ENCODE measurements around the gene MBOAT2.

MBOAT2 gene

GRCh38 chr2:8893978-8894820, 109.3 kb downstream of the MBOAT2 start:
- Histone ChIP-seq H3K4me1 (no peaks in the 10 kb centered on the region), H3K36me3 (peaks cover 5% of the 10 kb centered on the region; the same call in 1 of the 2 replicates), H3K27me3 (no peaks in the 10 kb centered on the region), H3K4me3 (ENCODE audit: low read depth, low read length) (no peak overlapping the region), H3K9me3 (no peaks in the 10 kb centered on the region)
- no peak for DNase-seq
- TF ChIP-seq CTCF (IDR thresholded peaks at IDR 0.05; ENCODE audit: low read depth, low read length), result no peak

- no peak for TF ChIP-seq CTCF (IDR thresholded peaks at IDR 0.05; ENCODE audit: low read depth, low read length)
- Histone ChIP-seq H3K9me3 (no peaks in the 10 kb centered on the region), H3K36me3 (peaks cover 5% of the 10 kb centered on the region; the same call in 1 of the 2 replicates), H3K27me3 (no peaks in the 10 kb centered on the region), H3K4me1 (no peaks in the 10 kb centered on the region), H3K4me3 (ENCODE audit: low read depth, low read length) (no peak overlapping the region)
- no peak for DNase-seq
These were observed 110.0 kb downstream of the MBOAT2 start for GRCh38 chr2:8893474-8893873.

DNA sequence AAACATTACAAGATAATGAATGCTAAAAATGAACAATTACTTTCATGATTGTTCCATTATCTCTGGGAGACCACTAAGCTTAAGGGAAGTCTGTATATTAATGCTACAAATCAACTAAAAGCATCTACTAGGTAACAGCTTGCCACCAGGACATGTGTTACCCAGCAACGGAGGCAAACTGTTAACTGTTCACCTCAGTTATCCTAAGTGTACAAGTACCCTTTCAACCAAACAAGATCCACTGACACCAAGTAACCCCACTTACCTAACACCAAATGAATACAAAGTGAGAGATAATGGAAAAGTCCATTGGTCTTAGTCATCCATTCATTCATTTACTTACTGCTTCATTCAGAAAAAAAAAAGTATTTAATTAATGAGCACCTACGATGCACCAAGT, 111.4 kb downstream of the MBOAT2 start:
- no peak for DNase-seq
- peaks cover 5% of the 10 kb centered on the region; the same call in 1 of the 2 replicates for H3K36me3 ChIP-seq

GRCh38 chr2:8889978-8890377, 113.5 kb downstream of the MBOAT2 start:
- Histone ChIP-seq H3K27me3 (no peaks in the 10 kb centered on the region), H3K9me3 (no peaks in the 10 kb centered on the region), H3K4me1 (no peaks in the 10 kb centered on the region; the same call in 1 of the 2 replicates), H3K4me3 (ENCODE audit: low read depth, low read length) (no peak overlapping the region), H3K36me3 (peaks cover 5% of the 10 kb centered on the region; the same call in 1 of the 2 replicates)
- no peak for DNase-seq
- TF ChIP-seq CTCF (IDR thresholded peaks at IDR 0.05; ENCODE audit: low read depth, low read length), result no peak

More for the DNA sequence above, 111.4 kb downstream of the MBOAT2 start:
- H3K27me3 ChIP-seq, result no peaks in the 10 kb centered on the region
- no peaks in the 10 kb centered on the region for H3K9me3 ChIP-seq
- H3K4me1 ChIP-seq, result no peaks in the 10 kb centered on the region
- TF ChIP-seq CTCF (IDR thresholded peaks at IDR 0.05; ENCODE audit: low read depth, low read length), result no peak
- H3K4me3 ChIP-seq (ENCODE audit: low read depth, low read length), result no peak overlapping the region

DNA sequence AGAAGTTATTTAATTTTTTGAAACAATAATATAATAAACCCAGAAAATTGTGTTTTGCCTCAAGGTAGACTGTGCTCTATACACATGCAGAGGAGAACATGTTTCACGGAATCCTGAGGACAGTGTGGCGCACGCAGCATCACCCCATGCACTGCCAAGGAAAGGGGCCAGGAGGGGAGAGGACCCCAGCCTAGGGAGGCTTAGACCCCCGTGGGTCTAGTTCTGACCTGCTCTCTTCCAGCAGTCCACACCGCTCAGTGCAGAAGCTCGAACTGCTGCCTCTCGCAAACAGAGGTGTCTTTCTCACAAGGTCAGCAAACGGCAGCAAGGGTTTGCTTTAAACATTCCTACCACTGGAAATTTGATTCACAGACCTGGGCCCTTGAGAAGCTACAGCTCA, 114.5 kb downstream of the MBOAT2 start:
- Histone ChIP-seq H3K9me3 (no peaks in the 10 kb centered on the region), H3K36me3 (no peaks in the 10 kb centered on the region; the same call in 1 of the 2 replicates), H3K4me3 (ENCODE audit: low read depth, low read length) (no peak overlapping the region), H3K4me1 (no peaks in the 10 kb centered on the region; the same call in 1 of the 2 replicates), H3K27me3 (no peaks in the 10 kb centered on the region)
- DNase-seq, result no peak
- TF ChIP-seq CTCF (IDR thresholded peaks at IDR 0.05; ENCODE audit: low read depth, low read length), result no peak

- no peak for DNase-seq
- no peaks in the 10 kb centered on the region; the same call in 1 of the 2 replicates for H3K4me1 ChIP-seq
- H3K4me3 ChIP-seq (ENCODE audit: low read depth, low read length), result no peak overlapping the region
- no peaks in the 10 kb centered on the region for H3K36me3 ChIP-seq
- H3K9me3 ChIP-seq, result no peaks in the 10 kb centered on the region
- no peaks in the 10 kb centered on the region for H3K27me3 ChIP-seq
- TF ChIP-seq CTCF (IDR thresholded peaks at IDR 0.05; ENCODE audit: low read depth, low read length), result no peak
These were observed 116.6 kb downstream of the MBOAT2 start for GRCh38 chr2:8886876-8887275.
